Suprapubic skin (tissue), 4 donors: ENCODE measurements around the gene GRIN1. TPM values are rescaled to one million over a fixed set of nuclear protein-coding genes. Genes with fewer than 3 reads are reported as not detected.

Experiments used
- DNase-seq, 2 donors: peaks; one replicate each; pipeline ENCODE4 v3.0.0-alpha.2; 2019; ENCODE audit warnings: low spot score in 2 of 2
- H3K27ac ChIP-seq: fragments of 200-600 bp; sonication (generic); one replicate; pipeline ENCODE4 v1.5.1; 2019
- H3K27me3 ChIP-seq: fragments of 200-600 bp; sonication (generic); one replicate; pipeline ENCODE4 v1.5.1; 2019
- H3K36me3 ChIP-seq: fragments of 200-600 bp; sonication (generic); one replicate; pipeline ENCODE4 v1.5.1; 2019
- H3K4me1 ChIP-seq: fragments of 200-600 bp; sonication (generic); one replicate; pipeline ENCODE4 v1.5.1; 2019
- H3K4me3 ChIP-seq: fragments of 200-600 bp; sonication (generic); one replicate; pipeline ENCODE4 v1.5.1; 2019; ENCODE audit warnings: mild to moderate bottlenecking
- H3K9me3 ChIP-seq: fragments of 200-600 bp; sonication (generic); one replicate; pipeline ENCODE4 v1.5.1; 2019
- CTCF ChIP-seq, 2 donors: fragments of 200-600 bp in 1 of 2; fragments of 450-650 bp in 1 of 2; sonication (generic) in 1 of 2; IDR thresholded peaks; one replicate each; pipeline ENCODE4 v1.5.1; 2016 to 2019; ENCODE audit warnings: antibody characterized with exemption in 2 of 2, mild to moderate bottlenecking in 1 of 2, moderate library complexity in 1 of 2
- EP300 ChIP-seq: sonication (generic); formaldehyde crosslinking; IDR thresholded peaks from one replicate; pipeline ENCODE4 v1.6.1; 2017; ENCODE audit warnings: antibody characterized with exemption
- POLR2A ChIP-seq, 2 donors: fragments of 450-650 bp; IDR thresholded peaks; one replicate each; pipeline ENCODE4 v1.6.1; 2017; ENCODE audit warnings: antibody characterized with exemption in 2 of 2, mild to moderate bottlenecking in 2 of 2, moderate library complexity in 2 of 2
- POLR2AphosphoS5 ChIP-seq, 3 donors: sonication (generic); formaldehyde crosslinking; IDR thresholded peaks; one replicate each; pipeline ENCODE4 v1.6.1; 2017; ENCODE audit warnings: antibody characterized with exemption in 3 of 3
- WGBS: methylation state at CpG from one replicate; pipeline ENCODE4 v1.1.5; 2018; 5-methylcytosine and 5-hydroxymethylcytosine counted together
- total RNA-seq, 4 donors: library from RNA; depleted of rRNA; stranded (reverse); fragments of >200 nt; gene quantifications; one replicate each; pipeline ENCODE4 v1.1.0, GENCODE V29; 2016

Gene GRIN1
- total RNA-seq, 4 donors from 2014 or later, result 0.16 to 0.25 (median 0.16) TPM; not detected in 1

- Histone ChIP-seq H3K36me3 (peaks cover 76% of the 10 kb centered on the region), H3K9me3 (no peaks in the 10 kb centered on the region), H3K27ac (no peak overlapping the region), H3K4me1 (peaks cover 10% of the 10 kb centered on the region), H3K27me3 (no peaks in the 10 kb centered on the region), H3K4me3 (no peak overlapping the region)
- WGBS, result 92% methylated on average over 14 of the region's 17 CpGs
- DNase-seq, result no peak
- no peak for TF ChIP-seq CTCF (IDR thresholded peaks at IDR 0.05)
- TF ChIP-seq POLR2AphosphoS5 (IDR thresholded peaks at IDR 0.05), result no peak
- no peak for TF ChIP-seq EP300
These were observed 40.8 kb downstream of the GRIN1 start for GRCh38 chr9:137179761-137180160.

DNA sequence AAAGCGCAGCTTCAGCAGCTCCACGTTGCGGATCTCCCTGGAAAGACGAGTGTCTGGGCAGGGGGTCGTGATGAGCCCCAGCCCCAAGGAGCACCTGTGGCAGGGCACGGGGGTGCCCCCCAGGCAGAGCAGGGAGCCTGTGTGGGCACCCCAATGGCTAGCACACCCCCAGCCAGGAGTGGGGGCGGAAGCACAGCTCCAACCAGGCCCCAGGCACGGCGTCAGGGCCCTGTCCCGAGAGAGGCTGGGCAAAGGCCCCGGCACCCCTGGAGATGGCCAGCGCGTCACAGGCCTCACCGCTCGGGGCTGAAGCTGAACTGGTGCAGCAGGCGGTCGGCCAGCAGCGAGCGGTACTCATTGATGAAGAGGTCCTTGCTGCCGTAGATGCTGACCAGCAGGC is 41.5 kb downstream of the GRIN1 start:
- DNase-seq, result no peak
- Histone ChIP-seq H3K27me3 (no peaks in the 10 kb centered on the region), H3K36me3 (peaks cover 83% of the 10 kb centered on the region), H3K27ac (no peak overlapping the region), H3K9me3 (no peaks in the 10 kb centered on the region), H3K4me3 (no peak overlapping the region), H3K4me1 (peaks cover 3% of the 10 kb centered on the region)
- TF ChIP-seq CTCF (IDR thresholded peaks at IDR 0.05), result no peak
- no peak for TF ChIP-seq POLR2A (IDR thresholded peaks at IDR 0.05)
- TF ChIP-seq POLR2AphosphoS5 (IDR thresholded peaks at IDR 0.05), result no peak
- TF ChIP-seq EP300, result no peak
- WGBS, result no CpG with 5 or more reads among the region's 20 CpGs

- Histone ChIP-seq H3K27me3 (no peaks in the 10 kb centered on the region), H3K9me3 (no peaks in the 10 kb centered on the region), H3K4me1 (peaks cover 11% of the 10 kb centered on the region), H3K27ac (no peak overlapping the region), H3K4me3 (no peak overlapping the region), H3K36me3 (peaks cover 91% of the 10 kb centered on the region)
- TF ChIP-seq CTCF (IDR thresholded peaks at IDR 0.05) (no peak), EP300 (no peak), POLR2A (IDR thresholded peaks at IDR 0.05) (no peak), POLR2AphosphoS5 (IDR thresholded peaks at IDR 0.05) (no peak)
- DNase-seq, result no peak
- 93% methylated on average over 16 of the region's 22 CpGs for WGBS
These were observed 42.7 kb downstream of the GRIN1 start for GRCh38 chr9:137181680-137182079.

- H3K4me3 ChIP-seq, result no peak overlapping the region
- DNase-seq, result no peak
- peaks cover 20% of the 10 kb centered on the region for H3K4me1 ChIP-seq
- H3K27ac ChIP-seq, result no peak overlapping the region
- TF ChIP-seq POLR2A (IDR thresholded peaks at IDR 0.05) (no peak), POLR2AphosphoS5 (IDR thresholded peaks at IDR 0.05) (no peak), CTCF (IDR thresholded peaks at IDR 0.05) (no peak), EP300 (no peak)
- no peaks in the 10 kb centered on the region for H3K9me3 ChIP-seq
- no peaks in the 10 kb centered on the region for H3K27me3 ChIP-seq
- WGBS, result 90% methylated on average over 16 of the region's 17 CpGs
- peaks cover 84% of the 10 kb centered on the region for H3K36me3 ChIP-seq
These were observed 43.9 kb downstream of the GRIN1 start for GRCh38 chr9:137182836-137183235.

GRCh38 chr9:137183980-137184595 is 45.1 kb downstream of the GRIN1 start:
- H3K36me3 ChIP-seq, result peaks cover 72% of the 10 kb centered on the region
- no peak overlapping the region for H3K4me3 ChIP-seq
- no peak for DNase-seq
- 89% methylated on average over 27 of the region's 27 CpGs for WGBS
- no peak overlapping the region for H3K27ac ChIP-seq
- H3K9me3 ChIP-seq, result no peaks in the 10 kb centered on the region
- no peak for TF ChIP-seq EP300
- TF ChIP-seq POLR2AphosphoS5 (IDR thresholded peaks at IDR 0.05), result no peak
- no peak for TF ChIP-seq CTCF (IDR thresholded peaks at IDR 0.05)
- TF ChIP-seq POLR2A (IDR thresholded peaks at IDR 0.05), result no peak
- H3K4me1 ChIP-seq, result peaks cover 25% of the 10 kb centered on the region
- H3K27me3 ChIP-seq, result no peaks in the 10 kb centered on the region
